ENCODE measurements around the gene RPS2.

GRCh38 chr16:1944612-1945199 lies 19.9 kb downstream of the RPS2 start:
- TF ChIP-seq TAF1 (IDR thresholded peaks at IDR 0.05; ENCODE audit: borderline replicate concordance, insufficient read depth, low read length) (no peak), POLR2AphosphoS5 (IDR thresholded peaks at IDR 0.05; ENCODE audit: low read depth, low read length) (no peak), SIN3A (IDR thresholded peaks at IDR 0.05; ENCODE audit: borderline replicate concordance, insufficient read depth, low read length) (no peak)

All from PFSK-1 (cell line).